ENCODE data around the gene DHODH. TPM values are rescaled to one million over a fixed set of nuclear protein-coding genes. Genes with fewer than 3 reads are reported as not detected.

The DHODH gene
- total and polyA plus RNA-seq, 2 of the 13 experiments (the other 11 are each of a cell fraction or from before 2014, with no cell fraction given), result 10.7 to 16.4 TPM

DNA sequence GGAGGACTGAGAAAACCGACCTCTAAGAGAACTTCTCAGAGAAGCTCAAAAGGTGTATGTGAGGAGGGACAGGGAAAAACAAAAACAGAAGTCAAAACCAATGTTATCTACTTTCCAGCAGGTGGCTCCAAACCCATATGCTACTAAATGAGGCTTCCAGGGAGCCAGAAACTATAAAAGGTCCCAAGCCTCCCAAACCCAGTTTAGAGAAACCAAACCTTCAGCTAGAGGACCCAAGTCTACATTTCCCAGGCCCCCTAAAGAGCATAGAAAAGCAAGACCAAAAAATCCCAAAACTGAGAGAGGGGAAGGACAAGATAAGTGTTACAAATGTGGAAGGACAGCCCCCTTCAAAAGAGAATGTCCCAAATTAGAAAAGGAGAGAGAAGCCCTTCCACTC lies 58.2 kb downstream of the DHODH start (continued):
- no peak for TF ChIP-seq ZSCAN21 (CRISPR knock-in tag; IDR thresholded peaks at IDR 0.05; ENCODE audit: borderline replicate concordance)
- TF ChIP-seq, protein P1, sequence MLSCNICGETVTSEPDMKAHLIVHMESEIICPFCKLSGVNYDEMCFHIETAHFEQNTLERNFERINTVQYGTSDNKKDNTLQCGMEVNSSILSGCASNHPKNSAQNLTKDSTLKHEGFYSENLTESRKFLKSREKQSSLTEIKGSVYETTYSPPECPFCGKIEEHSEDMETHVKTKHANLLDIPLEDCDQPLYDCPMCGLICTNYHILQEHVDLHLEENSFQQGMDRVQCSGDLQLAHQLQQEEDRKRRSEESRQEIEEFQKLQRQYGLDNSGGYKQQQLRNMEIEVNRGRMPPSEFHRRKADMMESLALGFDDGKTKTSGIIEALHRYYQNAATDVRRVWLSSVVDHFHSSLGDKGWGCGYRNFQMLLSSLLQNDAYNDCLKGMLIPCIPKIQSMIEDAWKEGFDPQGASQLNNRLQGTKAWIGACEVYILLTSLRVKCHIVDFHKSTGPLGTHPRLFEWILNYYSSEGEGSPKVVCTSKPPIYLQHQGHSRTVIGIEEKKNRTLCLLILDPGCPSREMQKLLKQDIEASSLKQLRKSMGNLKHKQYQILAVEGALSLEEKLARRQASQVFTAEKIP (CRISPR knock-in tag; IDR thresholded peaks at IDR 0.05; ENCODE audit: borderline replicate concordance), result no peak
- TF ChIP-seq ATM (IDR thresholded peaks at IDR 0.05; ENCODE audit: borderline replicate concordance), result no peak
- TF ChIP-seq SMC3 (IDR thresholded peaks at IDR 0.05; ENCODE audit: low read length), result peak; percentile 94
- no peak for TF ChIP-seq ZNF615 (CRISPR knock-in tag; IDR thresholded peaks at IDR 0.05; ENCODE audit: borderline replicate concordance)
- TF ChIP-seq, protein P2, sequence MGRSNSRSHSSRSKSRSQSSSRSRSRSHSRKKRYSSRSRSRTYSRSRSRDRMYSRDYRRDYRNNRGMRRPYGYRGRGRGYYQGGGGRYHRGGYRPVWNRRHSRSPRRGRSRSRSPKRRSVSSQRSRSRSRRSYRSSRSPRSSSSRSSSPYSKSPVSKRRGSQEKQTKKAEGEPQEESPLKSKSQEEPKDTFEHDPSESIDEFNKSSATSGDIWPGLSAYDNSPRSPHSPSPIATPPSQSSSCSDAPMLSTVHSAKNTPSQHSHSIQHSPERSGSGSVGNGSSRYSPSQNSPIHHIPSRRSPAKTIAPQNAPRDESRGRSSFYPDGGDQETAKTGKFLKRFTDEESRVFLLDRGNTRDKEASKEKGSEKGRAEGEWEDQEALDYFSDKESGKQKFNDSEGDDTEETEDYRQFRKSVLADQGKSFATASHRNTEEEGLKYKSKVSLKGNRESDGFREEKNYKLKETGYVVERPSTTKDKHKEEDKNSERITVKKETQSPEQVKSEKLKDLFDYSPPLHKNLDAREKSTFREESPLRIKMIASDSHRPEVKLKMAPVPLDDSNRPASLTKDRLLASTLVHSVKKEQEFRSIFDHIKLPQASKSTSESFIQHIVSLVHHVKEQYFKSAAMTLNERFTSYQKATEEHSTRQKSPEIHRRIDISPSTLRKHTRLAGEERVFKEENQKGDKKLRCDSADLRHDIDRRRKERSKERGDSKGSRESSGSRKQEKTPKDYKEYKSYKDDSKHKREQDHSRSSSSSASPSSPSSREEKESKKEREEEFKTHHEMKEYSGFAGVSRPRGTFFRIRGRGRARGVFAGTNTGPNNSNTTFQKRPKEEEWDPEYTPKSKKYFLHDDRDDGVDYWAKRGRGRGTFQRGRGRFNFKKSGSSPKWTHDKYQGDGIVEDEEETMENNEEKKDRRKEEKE (IDR thresholded peaks at IDR 0.05), result no peak
- TF ChIP-seq MEIS2 (CRISPR knock-in tag; IDR thresholded peaks at IDR 0.05), result no peak
- no peak for TF ChIP-seq PRMT3 (CRISPR knock-in tag; IDR thresholded peaks at IDR 0.05; ENCODE audit: borderline replicate concordance, low read depth)
- TF ChIP-seq JUND (CRISPR knock-in tag; IDR thresholded peaks at IDR 0.05), result no peak
- TF ChIP-seq SP2 (CRISPR knock-in tag; IDR thresholded peaks at IDR 0.05), result no peak
- TF ChIP-seq, protein P3, sequence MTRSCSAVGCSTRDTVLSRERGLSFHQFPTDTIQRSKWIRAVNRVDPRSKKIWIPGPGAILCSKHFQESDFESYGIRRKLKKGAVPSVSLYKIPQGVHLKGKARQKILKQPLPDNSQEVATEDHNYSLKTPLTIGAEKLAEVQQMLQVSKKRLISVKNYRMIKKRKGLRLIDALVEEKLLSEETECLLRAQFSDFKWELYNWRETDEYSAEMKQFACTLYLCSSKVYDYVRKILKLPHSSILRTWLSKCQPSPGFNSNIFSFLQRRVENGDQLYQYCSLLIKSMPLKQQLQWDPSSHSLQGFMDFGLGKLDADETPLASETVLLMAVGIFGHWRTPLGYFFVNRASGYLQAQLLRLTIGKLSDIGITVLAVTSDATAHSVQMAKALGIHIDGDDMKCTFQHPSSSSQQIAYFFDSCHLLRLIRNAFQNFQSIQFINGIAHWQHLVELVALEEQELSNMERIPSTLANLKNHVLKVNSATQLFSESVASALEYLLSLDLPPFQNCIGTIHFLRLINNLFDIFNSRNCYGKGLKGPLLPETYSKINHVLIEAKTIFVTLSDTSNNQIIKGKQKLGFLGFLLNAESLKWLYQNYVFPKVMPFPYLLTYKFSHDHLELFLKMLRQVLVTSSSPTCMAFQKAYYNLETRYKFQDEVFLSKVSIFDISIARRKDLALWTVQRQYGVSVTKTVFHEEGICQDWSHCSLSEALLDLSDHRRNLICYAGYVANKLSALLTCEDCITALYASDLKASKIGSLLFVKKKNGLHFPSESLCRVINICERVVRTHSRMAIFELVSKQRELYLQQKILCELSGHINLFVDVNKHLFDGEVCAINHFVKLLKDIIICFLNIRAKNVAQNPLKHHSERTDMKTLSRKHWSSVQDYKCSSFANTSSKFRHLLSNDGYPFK (CRISPR knock-in tag; IDR thresholded peaks at IDR 0.05; ENCODE audit: borderline replicate concordance), result no peak
- TF ChIP-seq MYC (CRISPR knock-in tag; IDR thresholded peaks at IDR 0.05; ENCODE audit: borderline replicate concordance), result no peak
- TF ChIP-seq, protein P4, sequence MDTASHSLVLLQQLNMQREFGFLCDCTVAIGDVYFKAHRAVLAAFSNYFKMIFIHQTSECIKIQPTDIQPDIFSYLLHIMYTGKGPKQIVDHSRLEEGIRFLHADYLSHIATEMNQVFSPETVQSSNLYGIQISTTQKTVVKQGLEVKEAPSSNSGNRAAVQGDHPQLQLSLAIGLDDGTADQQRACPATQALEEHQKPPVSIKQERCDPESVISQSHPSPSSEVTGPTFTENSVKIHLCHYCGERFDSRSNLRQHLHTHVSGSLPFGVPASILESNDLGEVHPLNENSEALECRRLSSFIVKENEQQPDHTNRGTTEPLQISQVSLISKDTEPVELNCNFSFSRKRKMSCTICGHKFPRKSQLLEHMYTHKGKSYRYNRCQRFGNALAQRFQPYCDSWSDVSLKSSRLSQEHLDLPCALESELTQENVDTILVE (CRISPR knock-in tag; IDR thresholded peaks at IDR 0.05), result no peak
- TF ChIP-seq ZNF550 (CRISPR knock-in tag; IDR thresholded peaks at IDR 0.05; ENCODE audit: borderline replicate concordance), result no peak
- TF ChIP-seq PAF1 (CRISPR knock-in tag; IDR thresholded peaks at IDR 0.05), result no peak
- TF ChIP-seq, protein P5, sequence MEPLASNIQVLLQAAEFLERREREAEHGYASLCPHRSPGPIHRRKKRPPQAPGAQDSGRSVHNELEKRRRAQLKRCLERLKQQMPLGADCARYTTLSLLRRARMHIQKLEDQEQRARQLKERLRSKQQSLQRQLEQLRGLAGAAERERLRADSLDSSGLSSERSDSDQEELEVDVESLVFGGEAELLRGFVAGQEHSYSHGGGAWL (CRISPR knock-in tag; IDR thresholded peaks at IDR 0.05), result no peak
- no peak for TF ChIP-seq ZFX (CRISPR knock-in tag; IDR thresholded peaks at IDR 0.05; ENCODE audit: low read depth)
- TF ChIP-seq KAT2B (IDR thresholded peaks at IDR 0.05; ENCODE audit: borderline replicate concordance, low read depth, low read length), result no peak
- no peak for TF ChIP-seq ZNF180 (CRISPR knock-in tag; IDR thresholded peaks at IDR 0.05; ENCODE audit: borderline replicate concordance, low read depth)
- TF ChIP-seq ZSCAN12 (CRISPR knock-in tag; IDR thresholded peaks at IDR 0.05), result no peak
- no peak for TF ChIP-seq ZFP90 (CRISPR knock-in tag; IDR thresholded peaks at IDR 0.05; ENCODE audit: borderline replicate concordance)
